HCT116 (cell line): Measurements from ENCODE around the gene BDH1. TPM values are rescaled to one million over a fixed set of nuclear protein-coding genes. Genes with fewer than 3 reads are reported as not detected.

ENCODE experiments used
- ATAC-seq: fragments of 200-7000 bp; cut with Tn5 transposase; 2 replicates; pipeline ENCODE4 v1.9.1; 2020; ENCODE audit warnings: mild to moderate bottlenecking, moderate library complexity
- BruUV-seq: library from RNA; stranded (reverse); fragments of 400-500 nt; replicated peaks from 2 replicates; lab custom pipeline; 2021; lab: Mats Ljungman, UMichigan
- CTCF ChIA-PET: fragments of 300-600 bp; sonication (Branson Sonifier 250); formaldehyde crosslinking; loops from one replicate; lab custom pipeline; 2021; ENCODE audit warnings: antibody characterized with exemption; lab: Charles Lee
- POLR2A ChIA-PET: fragments of 300-600, 350-600 bp; sonication (Branson Sonifier 250); formaldehyde crosslinking; loops from one replicate; lab custom pipeline; 2021; ENCODE audit warnings: antibody characterized with exemption; lab: Charles Lee
- RAD21 ChIA-PET, 2 experiments: fragments of 300-600 bp; sonication (Branson Sonifier 250); formaldehyde crosslinking; loops; one replicate each; lab custom pipeline; 2023; ENCODE audit warnings: low total read pairs in 2 of 2; ENCODE audit not compliant: uncharacterized antibody in 2 of 2, unreplicated experiment in 2 of 2, low non-redundant PET in 1 of 2; lab: Charles Lee
- DNase-seq: peaks from one replicate; pipeline ENCODE4 v3.0.0-alpha.2; 2010; ENCODE audit warnings: low read depth, low spot score
- H2AFZ ChIP-seq: fragments of 200-600 bp; shearing (Covaris generic), sonication (generic); 2 replicates; pipeline ENCODE4 v1.6.1; 2017; ENCODE audit warnings: low read depth, mixed run types, mixed read lengths, antibody characterized with exemption, low read length; ENCODE audit not compliant: poor library complexity, severe bottlenecking
- H3K27ac ChIP-seq: 2 replicates; pipeline ENCODE4 v1.5.1; 2012; ENCODE audit warnings: low read depth, low read length
- H3K27me3 ChIP-seq: fragments of 200-600 bp; sonication (generic); 2 replicates; pipeline ENCODE4 v1.6.1; 2016; ENCODE audit warnings: mixed run types, low read length, mixed read lengths; ENCODE audit not compliant: insufficient read depth
- H3K36me3 ChIP-seq, 2 experiments: fragments of 200-500 bp in 1 of 2; fragments of 200-600 bp in 1 of 2; sonication (Bioruptor generic) in 1 of 2; sonication (generic) in 1 of 2; 2 replicates each; pipeline versions ENCODE4 v1.5.1 to v1.6.1; 2014 to 2016; ENCODE audit warnings: low read length in 2 of 2, inconsistent platforms in 1 of 2, mixed read lengths in 1 of 2, mixed run types in 1 of 2; ENCODE audit not compliant: insufficient read depth in 2 of 2, control insufficient read depth in 1 of 2
- H3K4me1 ChIP-seq, 2 experiments: fragments of 200-600 bp in 1 of 2; sonication (generic) in 1 of 2; 2 replicates each; pipeline versions ENCODE4 v1.5.1 to v1.6.1; 2012 to 2017; ENCODE audit warnings: low read length in 2 of 2, inconsistent platforms in 1 of 2, mild to moderate bottlenecking in 1 of 2, mixed read lengths in 1 of 2, mixed run types in 1 of 2, moderate library complexity in 1 of 2; ENCODE audit not compliant: insufficient read depth in 2 of 2, control insufficient read depth in 1 of 2
- H3K4me2 ChIP-seq: fragments of 200-600 bp; sonication (generic); 2 replicates; pipeline ENCODE4 v1.6.1; 2017; ENCODE audit warnings: mixed run types, low read length, mixed read lengths
- H3K4me3 ChIP-seq, 2 experiments: fragments of 200-600 bp in 1 of 2; sonication (generic) in 1 of 2; replicated peaks in 1 of 2; 2 replicates each; pipeline ENCODE4 v1.5.1; 2011 to 2016; ENCODE audit warnings: low read length in 2 of 2, control low read depth in 1 of 2, low read depth in 1 of 2, mild to moderate bottlenecking in 1 of 2, mixed read lengths in 1 of 2, mixed run types in 1 of 2
- H3K79me2 ChIP-seq: fragments of 200-600 bp; sonication (generic); 2 replicates; pipeline ENCODE4 v1.6.1; 2017; ENCODE audit warnings: mild to moderate bottlenecking, mixed run types, low read length, moderate library complexity, mixed read lengths; ENCODE audit not compliant: insufficient read depth
- H3K9ac ChIP-seq: fragments of 200-600 bp; sonication (generic); 2 replicates; pipeline ENCODE4 v1.6.1; 2016; ENCODE audit warnings: low read length, mixed read lengths
- H3K9me2 ChIP-seq: fragments of 200-600 bp; sonication (generic), shearing (Covaris generic); 2 replicates; pipeline ENCODE4 v1.6.1; 2017; ENCODE audit warnings: mixed run types, mild to moderate bottlenecking, moderate library complexity; ENCODE audit not compliant: insufficient read depth
- H3K9me3 ChIP-seq, 2 experiments: fragments of 200-500 bp in 1 of 2; fragments of 200-600 bp in 1 of 2; sonication (Bioruptor generic) in 1 of 2; sonication (generic) in 1 of 2; 2 replicates each; pipeline ENCODE4 v1.6.1; 2014 to 2017; ENCODE audit warnings: low read length in 2 of 2, mixed read lengths in 2 of 2, inconsistent platforms in 1 of 2, low read depth in 1 of 2, mild to moderate bottlenecking in 1 of 2, mixed run types in 1 of 2, moderate library complexity in 1 of 2; ENCODE audit not compliant: control insufficient read depth in 1 of 2, insufficient read depth in 1 of 2
- H4K20me1 ChIP-seq: fragments of 200-600 bp; sonication (generic), shearing (Covaris generic); 2 replicates; pipeline ENCODE4 v1.6.1; 2017; ENCODE audit warnings: mixed run types, mild to moderate bottlenecking, moderate library complexity; ENCODE audit not compliant: insufficient read depth
- EZH2phosphoT487 ChIP-seq: fragments of 200-600 bp; IDR thresholded peaks from 2 replicates; pipeline ENCODE4 v1.6.1; 2018; ENCODE audit warnings: antibody characterized with exemption, borderline replicate concordance
- FOSL1 ChIP-seq: IDR thresholded peaks from 2 replicates; pipeline ENCODE4 v1.6.1; 2012; ENCODE audit warnings: low read depth
- POLR2A ChIP-seq: IDR thresholded peaks from 2 replicates; pipeline ENCODE4 v1.7.0; 2011; ENCODE audit warnings: borderline replicate concordance; ENCODE audit not compliant: insufficient read depth, insufficient read length; ENCODE audit errors: extremely low read depth
- POLR2AphosphoS5 ChIP-seq: IDR thresholded peaks from 2 replicates; pipeline ENCODE4 v1.6.1; 2011; ENCODE audit warnings: mild to moderate bottlenecking, low read depth, low read length, moderate library complexity
- SIN3A ChIP-seq: IDR thresholded peaks from 2 replicates; pipeline ENCODE4 v1.6.1; 2012; ENCODE audit warnings: low read depth
- SP1 ChIP-seq: IDR thresholded peaks from 2 replicates; pipeline ENCODE4 v1.6.1; 2012; ENCODE audit warnings: low read depth
- SRF ChIP-seq: IDR thresholded peaks from 2 replicates; pipeline ENCODE4 v1.6.1; 2012; ENCODE audit warnings: low read depth
- TCF7L2 ChIP-seq: IDR thresholded peaks from 2 replicates; pipeline ENCODE4 v1.7.0; 2011; ENCODE audit warnings: borderline replicate concordance, inconsistent platforms; ENCODE audit not compliant: insufficient read depth, insufficient read length; ENCODE audit errors: extremely low read depth
- YY1 ChIP-seq: IDR thresholded peaks from 2 replicates; pipeline ENCODE4 v1.6.1; 2011; ENCODE audit warnings: low read length, low read depth, moderate library complexity, mild to moderate bottlenecking; ENCODE audit not compliant: insufficient replicate concordance; ENCODE audit errors: extremely low read depth
- ZNF274 ChIP-seq: fragments of 200-500 bp; sonication (Bioruptor generic); IDR thresholded peaks from 2 replicates; pipeline ENCODE4 v1.6.1; 2014; ENCODE audit warnings: mild to moderate bottlenecking, low read depth, low read length, inconsistent platforms
- intact Hi-C: fragments of 100-400 bp; cut with micrococcal nuclease; formaldehyde crosslinking; loops from 2 replicates; pipeline ENCODE4 v1.10.0; 2022
- total RNA-seq: library from RNA; stranded (reverse); gene quantifications from one replicate; pipeline ENCODE4 v1.2.1, GENCODE V29; 2021; ENCODE audit not compliant: unreplicated experiment
- TF ChIP-seq, protein P1 (sequence below): IDR thresholded peaks from 2 replicates; pipeline ENCODE4 v1.6.1; 2012
- TF ChIP-seq, protein P2 (sequence below): IDR thresholded peaks from 2 replicates; pipeline ENCODE4 v1.6.1; 2011; ENCODE audit warnings: mild to moderate bottlenecking, low read length, moderate library complexity; ENCODE audit not compliant: insufficient replicate concordance; ENCODE audit errors: extremely low read depth

BDH1 gene
- total RNA-seq, 1 experiment from 2014 or later: 26.6 TPM

DNA sequence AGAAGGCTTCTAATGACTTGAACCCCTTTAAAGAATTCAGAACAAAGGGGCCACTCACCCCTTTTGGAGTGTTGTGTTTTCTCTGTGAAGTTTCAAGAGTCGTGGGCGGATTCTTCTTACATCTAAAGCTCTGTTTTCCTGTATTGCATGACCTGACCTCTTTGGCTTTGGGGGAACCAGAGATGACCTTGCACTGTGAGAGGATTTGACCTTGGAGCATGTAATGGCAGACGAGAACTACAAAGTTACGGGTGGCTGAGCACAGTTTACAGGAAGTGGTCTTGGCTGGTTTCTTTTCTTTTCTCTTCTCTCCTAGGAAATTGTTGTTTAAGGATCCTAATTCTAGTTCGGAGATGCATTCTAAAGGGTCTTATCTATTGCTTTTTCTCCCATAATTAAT is 6.2 kb upstream of the BDH1 start:
- POLR2A ChIA-PET: no interaction called here

More for the DNA sequence above, 6.2 kb upstream of the BDH1 start:
- no peaks in the 10 kb centered on the region for H3K27me3 ChIP-seq
- no peaks in the 10 kb centered on the region for H4K20me1 ChIP-seq
- H3K27ac ChIP-seq: no peak overlapping the region
- no peak overlapping the region for H2AFZ ChIP-seq
- H3K4me2 ChIP-seq: no peak overlapping the region
- RAD21 ChIA-PET: no interaction called here
- H3K4me1 ChIP-seq: no peaks in the 10 kb centered on the region
- intact Hi-C loops: no loop called here
- no peaks in the 10 kb centered on the region; the same call in 1 of the 2 replicates for H3K9me2 ChIP-seq
- no peak for ATAC-seq
- no peaks in the 10 kb centered on the region for H3K36me3 ChIP-seq
- CTCF ChIA-PET: no interaction called here
- TF ChIP-seq, protein P1, sequence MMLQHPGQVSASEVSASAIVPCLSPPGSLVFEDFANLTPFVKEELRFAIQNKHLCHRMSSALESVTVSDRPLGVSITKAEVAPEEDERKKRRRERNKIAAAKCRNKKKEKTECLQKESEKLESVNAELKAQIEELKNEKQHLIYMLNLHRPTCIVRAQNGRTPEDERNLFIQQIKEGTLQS: no peak
- TF ChIP-seq SRF (no peak), FOSL1 (no peak), TCF7L2 (no peak), YY1 (no peak), EZH2phosphoT487 (no peak), SP1 (no peak), ZNF274 (no peak), SIN3A (no peak), POLR2AphosphoS5 (no peak), POLR2A (no peak)
- TF ChIP-seq, protein P2, sequence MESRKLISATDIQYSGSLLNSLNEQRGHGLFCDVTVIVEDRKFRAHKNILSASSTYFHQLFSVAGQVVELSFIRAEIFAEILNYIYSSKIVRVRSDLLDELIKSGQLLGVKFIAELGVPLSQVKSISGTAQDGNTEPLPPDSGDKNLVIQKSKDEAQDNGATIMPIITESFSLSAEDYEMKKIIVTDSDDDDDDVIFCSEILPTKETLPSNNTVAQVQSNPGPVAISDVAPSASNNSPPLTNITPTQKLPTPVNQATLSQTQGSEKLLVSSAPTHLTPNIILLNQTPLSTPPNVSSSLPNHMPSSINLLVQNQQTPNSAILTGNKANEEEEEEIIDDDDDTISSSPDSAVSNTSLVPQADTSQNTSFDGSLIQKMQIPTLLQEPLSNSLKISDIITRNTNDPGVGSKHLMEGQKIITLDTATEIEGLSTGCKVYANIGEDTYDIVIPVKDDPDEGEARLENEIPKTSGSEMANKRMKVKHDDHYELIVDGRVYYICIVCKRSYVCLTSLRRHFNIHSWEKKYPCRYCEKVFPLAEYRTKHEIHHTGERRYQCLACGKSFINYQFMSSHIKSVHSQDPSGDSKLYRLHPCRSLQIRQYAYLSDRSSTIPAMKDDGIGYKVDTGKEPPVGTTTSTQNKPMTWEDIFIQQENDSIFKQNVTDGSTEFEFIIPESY: no peak
- TF ChIP-seq, all 23 proteins: peak for 0
- Histone ChIP-seq H3K4me3 (no peak overlapping the region), H3K9ac (no peak overlapping the region), H3K79me2 (no peaks in the 10 kb centered on the region), H3K9me3 (peaks cover 3 to 6% of the 10 kb centered on the region in 2 experiments; a peak in 1 of 4 replicates)
- DNase-seq: no peak
- BruUV-seq: no TSS peak
